H1 (cell line): Measurements from ENCODE around the gene ARHGAP22. TPM values are rescaled to one million over a fixed set of nuclear protein-coding genes. Genes with fewer than 3 reads are reported as not detected.

Experiments
- polyA plus RNA-seq, 7 experiments: library from polyadenylated mRNA; depleted of rRNA in 3 of 7; stranded (reverse) in 5 of 7; unstranded in 2 of 7; fragments of >200 nt in 5 of 7; fragments of 200-250 nt in 2 of 7; gene quantifications; 1 replicate in 5 of 7; 2 replicates in 1 of 7; 4 replicates in 1 of 7; pipeline versions ENCODE4 v1.2.1 to v1.2.3, GENCODE V29; 2011 to 2013; ENCODE audit warnings: missing spikeins in 2 of 7, mixed read lengths in 2 of 7
- total RNA-seq: library from RNA; stranded (reverse); fragmentation: NEBNext Ultra II Directional; extraction: Animal tissue kit (Norgen Biotek cat#: 25700); gene quantifications from 2 replicates; pipeline ENCODE4 v1.2.1, GENCODE V29; 2021
- TF ChIP-seq, protein P1 (sequence below): fragments of 300-600 bp; sonication (generic); IDR thresholded peaks from 2 replicates; pipeline ENCODE4 v1.7.1; 2012; ENCODE audit warnings: low read length, moderate library complexity, mild to moderate bottlenecking, inconsistent platforms; ENCODE audit not compliant: insufficient replicate concordance
- TF ChIP-seq, protein P2 (sequence below), 3 experiments: IDR thresholded peaks; 1 replicate in 2 of 3; 2 replicates in 1 of 3; pipeline versions ENCODE4 v1.5.1 to v1.6.1; 2011; ENCODE audit warnings: low read length in 3 of 3, mild to moderate bottlenecking in 3 of 3, inconsistent platforms in 2 of 3, low read depth in 1 of 3, moderate library complexity in 1 of 3; ENCODE audit not compliant: insufficient read depth in 1 of 3; ENCODE audit errors: control extremely low read depth in 1 of 3
- TF ChIP-seq, protein P3 (sequence below): IDR thresholded peaks from 2 replicates; pipeline ENCODE4 v1.6.1; 2012; ENCODE audit warnings: inconsistent platforms

The ARHGAP22 gene
- total and polyA plus RNA-seq, 2 of the 8 experiments (the other 6 are each of a cell fraction or from before 2014, with no cell fraction given) = 3.6 to 11.2 TPM

DNA sequence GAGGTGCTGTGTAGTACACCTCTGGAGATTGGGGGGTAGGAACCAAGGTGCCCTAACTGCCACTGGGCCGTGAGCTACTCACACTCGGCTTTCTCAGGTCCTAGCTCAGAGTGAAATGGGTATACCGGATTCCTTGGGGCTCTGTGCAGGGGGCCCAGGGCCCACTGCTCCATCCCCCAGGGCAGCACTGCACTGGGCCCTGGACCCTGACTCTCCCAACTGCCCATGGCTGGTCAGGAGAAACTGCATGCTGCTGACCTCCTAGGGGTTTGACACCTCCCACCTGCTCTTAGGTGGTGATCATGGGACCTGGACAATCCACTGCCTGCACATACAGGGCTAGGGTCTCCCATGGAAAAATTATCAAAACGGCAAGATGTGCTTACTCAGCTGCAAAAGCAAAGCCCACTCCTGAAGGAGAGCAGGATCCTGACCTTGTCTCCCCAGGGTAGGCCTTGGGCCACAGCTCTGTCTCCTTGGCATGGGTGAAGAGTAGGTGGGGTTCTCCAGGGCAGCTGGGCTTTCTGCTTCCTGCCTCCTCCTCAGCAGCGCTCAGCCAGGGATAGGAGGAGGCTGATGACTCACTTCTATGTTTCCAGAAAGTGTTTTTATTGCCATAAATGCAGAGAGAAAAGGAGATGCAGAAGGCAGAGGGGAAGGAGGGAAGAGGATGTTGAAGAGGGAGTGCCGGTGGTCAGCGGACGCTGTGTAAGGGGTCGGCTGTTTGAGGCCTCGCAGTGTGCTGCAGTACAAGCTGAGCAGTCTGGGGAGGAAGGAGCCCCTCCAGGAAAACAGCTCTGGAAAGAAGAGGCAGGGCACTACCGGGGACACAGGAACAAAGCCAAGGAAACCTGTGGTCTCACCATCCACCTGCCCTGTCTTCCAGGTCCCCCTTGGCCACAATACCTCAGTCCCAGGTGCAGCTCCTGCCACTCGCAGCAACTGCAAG, 107.8 kb downstream of the ARHGAP22 start (continued):
- TF ChIP-seq, protein P1, sequence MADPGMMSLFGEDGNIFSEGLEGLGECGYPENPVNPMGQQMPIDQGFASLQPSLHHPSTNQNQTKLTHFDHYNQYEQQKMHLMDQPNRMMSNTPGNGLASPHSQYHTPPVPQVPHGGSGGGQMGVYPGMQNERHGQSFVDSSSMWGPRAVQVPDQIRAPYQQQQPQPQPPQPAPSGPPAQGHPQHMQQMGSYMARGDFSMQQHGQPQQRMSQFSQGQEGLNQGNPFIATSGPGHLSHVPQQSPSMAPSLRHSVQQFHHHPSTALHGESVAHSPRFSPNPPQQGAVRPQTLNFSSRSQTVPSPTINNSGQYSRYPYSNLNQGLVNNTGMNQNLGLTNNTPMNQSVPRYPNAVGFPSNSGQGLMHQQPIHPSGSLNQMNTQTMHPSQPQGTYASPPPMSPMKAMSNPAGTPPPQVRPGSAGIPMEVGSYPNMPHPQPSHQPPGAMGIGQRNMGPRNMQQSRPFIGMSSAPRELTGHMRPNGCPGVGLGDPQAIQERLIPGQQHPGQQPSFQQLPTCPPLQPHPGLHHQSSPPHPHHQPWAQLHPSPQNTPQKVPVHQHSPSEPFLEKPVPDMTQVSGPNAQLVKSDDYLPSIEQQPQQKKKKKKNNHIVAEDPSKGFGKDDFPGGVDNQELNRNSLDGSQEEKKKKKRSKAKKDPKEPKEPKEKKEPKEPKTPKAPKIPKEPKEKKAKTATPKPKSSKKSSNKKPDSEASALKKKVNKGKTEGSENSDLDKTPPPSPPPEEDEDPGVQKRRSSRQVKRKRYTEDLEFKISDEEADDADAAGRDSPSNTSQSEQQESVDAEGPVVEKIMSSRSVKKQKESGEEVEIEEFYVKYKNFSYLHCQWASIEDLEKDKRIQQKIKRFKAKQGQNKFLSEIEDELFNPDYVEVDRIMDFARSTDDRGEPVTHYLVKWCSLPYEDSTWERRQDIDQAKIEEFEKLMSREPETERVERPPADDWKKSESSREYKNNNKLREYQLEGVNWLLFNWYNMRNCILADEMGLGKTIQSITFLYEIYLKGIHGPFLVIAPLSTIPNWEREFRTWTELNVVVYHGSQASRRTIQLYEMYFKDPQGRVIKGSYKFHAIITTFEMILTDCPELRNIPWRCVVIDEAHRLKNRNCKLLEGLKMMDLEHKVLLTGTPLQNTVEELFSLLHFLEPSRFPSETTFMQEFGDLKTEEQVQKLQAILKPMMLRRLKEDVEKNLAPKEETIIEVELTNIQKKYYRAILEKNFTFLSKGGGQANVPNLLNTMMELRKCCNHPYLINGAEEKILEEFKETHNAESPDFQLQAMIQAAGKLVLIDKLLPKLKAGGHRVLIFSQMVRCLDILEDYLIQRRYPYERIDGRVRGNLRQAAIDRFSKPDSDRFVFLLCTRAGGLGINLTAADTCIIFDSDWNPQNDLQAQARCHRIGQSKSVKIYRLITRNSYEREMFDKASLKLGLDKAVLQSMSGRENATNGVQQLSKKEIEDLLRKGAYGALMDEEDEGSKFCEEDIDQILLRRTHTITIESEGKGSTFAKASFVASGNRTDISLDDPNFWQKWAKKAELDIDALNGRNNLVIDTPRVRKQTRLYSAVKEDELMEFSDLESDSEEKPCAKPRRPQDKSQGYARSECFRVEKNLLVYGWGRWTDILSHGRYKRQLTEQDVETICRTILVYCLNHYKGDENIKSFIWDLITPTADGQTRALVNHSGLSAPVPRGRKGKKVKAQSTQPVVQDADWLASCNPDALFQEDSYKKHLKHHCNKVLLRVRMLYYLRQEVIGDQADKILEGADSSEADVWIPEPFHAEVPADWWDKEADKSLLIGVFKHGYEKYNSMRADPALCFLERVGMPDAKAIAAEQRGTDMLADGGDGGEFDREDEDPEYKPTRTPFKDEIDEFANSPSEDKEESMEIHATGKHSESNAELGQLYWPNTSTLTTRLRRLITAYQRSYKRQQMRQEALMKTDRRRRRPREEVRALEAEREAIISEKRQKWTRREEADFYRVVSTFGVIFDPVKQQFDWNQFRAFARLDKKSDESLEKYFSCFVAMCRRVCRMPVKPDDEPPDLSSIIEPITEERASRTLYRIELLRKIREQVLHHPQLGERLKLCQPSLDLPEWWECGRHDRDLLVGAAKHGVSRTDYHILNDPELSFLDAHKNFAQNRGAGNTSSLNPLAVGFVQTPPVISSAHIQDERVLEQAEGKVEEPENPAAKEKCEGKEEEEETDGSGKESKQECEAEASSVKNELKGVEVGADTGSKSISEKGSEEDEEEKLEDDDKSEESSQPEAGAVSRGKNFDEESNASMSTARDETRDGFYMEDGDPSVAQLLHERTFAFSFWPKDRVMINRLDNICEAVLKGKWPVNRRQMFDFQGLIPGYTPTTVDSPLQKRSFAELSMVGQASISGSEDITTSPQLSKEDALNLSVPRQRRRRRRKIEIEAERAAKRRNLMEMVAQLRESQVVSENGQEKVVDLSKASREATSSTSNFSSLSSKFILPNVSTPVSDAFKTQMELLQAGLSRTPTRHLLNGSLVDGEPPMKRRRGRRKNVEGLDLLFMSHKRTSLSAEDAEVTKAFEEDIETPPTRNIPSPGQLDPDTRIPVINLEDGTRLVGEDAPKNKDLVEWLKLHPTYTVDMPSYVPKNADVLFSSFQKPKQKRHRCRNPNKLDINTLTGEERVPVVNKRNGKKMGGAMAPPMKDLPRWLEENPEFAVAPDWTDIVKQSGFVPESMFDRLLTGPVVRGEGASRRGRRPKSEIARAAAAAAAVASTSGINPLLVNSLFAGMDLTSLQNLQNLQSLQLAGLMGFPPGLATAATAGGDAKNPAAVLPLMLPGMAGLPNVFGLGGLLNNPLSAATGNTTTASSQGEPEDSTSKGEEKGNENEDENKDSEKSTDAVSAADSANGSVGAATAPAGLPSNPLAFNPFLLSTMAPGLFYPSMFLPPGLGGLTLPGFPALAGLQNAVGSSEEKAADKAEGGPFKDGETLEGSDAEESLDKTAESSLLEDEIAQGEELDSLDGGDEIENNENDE = no peak
- TF ChIP-seq, protein P2, sequence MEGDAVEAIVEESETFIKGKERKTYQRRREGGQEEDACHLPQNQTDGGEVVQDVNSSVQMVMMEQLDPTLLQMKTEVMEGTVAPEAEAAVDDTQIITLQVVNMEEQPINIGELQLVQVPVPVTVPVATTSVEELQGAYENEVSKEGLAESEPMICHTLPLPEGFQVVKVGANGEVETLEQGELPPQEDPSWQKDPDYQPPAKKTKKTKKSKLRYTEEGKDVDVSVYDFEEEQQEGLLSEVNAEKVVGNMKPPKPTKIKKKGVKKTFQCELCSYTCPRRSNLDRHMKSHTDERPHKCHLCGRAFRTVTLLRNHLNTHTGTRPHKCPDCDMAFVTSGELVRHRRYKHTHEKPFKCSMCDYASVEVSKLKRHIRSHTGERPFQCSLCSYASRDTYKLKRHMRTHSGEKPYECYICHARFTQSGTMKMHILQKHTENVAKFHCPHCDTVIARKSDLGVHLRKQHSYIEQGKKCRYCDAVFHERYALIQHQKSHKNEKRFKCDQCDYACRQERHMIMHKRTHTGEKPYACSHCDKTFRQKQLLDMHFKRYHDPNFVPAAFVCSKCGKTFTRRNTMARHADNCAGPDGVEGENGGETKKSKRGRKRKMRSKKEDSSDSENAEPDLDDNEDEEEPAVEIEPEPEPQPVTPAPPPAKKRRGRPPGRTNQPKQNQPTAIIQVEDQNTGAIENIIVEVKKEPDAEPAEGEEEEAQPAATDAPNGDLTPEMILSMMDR (IDR thresholded peaks at IDR 0.05; ENCODE audit: control extremely low read depth in 1 of 3, insufficient read depth in 1 of 3, low read depth in 1 of 3, low read length in 3 of 3) = no peak
- TF ChIP-seq, protein P3, sequence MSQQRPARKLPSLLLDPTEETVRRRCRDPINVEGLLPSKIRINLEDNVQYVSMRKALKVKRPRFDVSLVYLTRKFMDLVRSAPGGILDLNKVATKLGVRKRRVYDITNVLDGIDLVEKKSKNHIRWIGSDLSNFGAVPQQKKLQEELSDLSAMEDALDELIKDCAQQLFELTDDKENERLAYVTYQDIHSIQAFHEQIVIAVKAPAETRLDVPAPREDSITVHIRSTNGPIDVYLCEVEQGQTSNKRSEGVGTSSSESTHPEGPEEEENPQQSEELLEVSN = no peak
